T-helper 1 cell treated with Interleukin-12 subunit alpha and Interleukin-12 subunit beta and Interleukin-4 antibody, amounts not matched to agents 30 μg/mL and 1 μg/mL, for 36 hours (primary cell): ENCODE measurements around the gene DTX4.

Experiments used
- H3K27ac Mint-ChIP-seq: one replicate; pipeline ENCODE4 v1.8.0; 2021; ENCODE audit warnings: mild to moderate bottlenecking, mixed read lengths
- H3K27me3 Mint-ChIP-seq: one replicate; pipeline ENCODE4 v1.8.0; 2021; ENCODE audit warnings: low read depth, mixed read lengths
- H3K36me3 Mint-ChIP-seq: one replicate; pipeline ENCODE4 v1.8.0; 2021; ENCODE audit warnings: low read depth, mixed read lengths
- H3K4me1 Mint-ChIP-seq: one replicate; pipeline ENCODE4 v1.8.0; 2021; ENCODE audit warnings: low read depth, mixed read lengths
- H3K4me3 Mint-ChIP-seq: one replicate; pipeline ENCODE4 v1.8.0; 2021; ENCODE audit warnings: mild to moderate bottlenecking, moderate library complexity, mixed read lengths
- H3K9me3 Mint-ChIP-seq: one replicate; pipeline ENCODE4 v1.8.0; 2021; ENCODE audit warnings: mixed read lengths

The DTX4 gene

DNA sequence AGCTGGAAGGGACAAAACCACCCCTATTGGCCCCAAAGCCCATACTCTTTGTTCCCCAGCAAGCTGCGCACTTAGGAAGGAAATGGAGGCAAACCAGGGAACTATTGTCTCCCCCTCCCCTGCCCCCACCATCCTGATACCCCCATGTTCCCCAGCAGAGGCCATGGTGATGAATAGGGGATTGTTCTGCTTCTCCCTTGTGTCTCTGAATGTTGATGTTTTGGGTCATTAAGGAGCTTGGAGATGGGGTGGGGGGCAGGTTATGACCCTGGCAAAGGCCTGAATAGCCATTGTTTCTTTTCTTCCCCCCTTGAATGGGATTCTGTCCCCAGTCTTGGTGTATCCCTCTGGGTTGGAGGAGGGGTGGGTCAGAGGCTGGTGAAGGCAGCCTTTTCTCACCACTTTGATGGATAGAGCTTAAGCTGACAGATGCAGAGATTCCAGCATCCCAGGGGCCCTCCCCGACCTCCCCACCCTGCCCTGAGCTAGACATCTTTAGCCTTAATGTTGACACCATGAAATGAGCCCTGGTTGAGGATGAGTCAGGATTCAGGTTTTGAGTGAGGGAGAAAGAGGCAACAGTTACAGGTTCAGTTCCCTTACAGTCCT lies 8.3 kb downstream of the DTX4 start:
- no peak overlapping the region for H3K27ac Mint-ChIP-seq
- H3K4me3 Mint-ChIP-seq, result no peak overlapping the region
- H3K27me3 Mint-ChIP-seq, result peaks cover 34% of the 10 kb centered on the region
- H3K4me1 Mint-ChIP-seq, result no peaks in the 10 kb centered on the region
- no peaks in the 10 kb centered on the region for H3K36me3 Mint-ChIP-seq
- peaks cover 7% of the 10 kb centered on the region for H3K9me3 Mint-ChIP-seq

GRCh38 chr11:59180907-59181306 lies 9.0 kb downstream of the DTX4 start:
- peaks cover 29% of the 10 kb centered on the region for H3K27me3 Mint-ChIP-seq
- H3K4me3 Mint-ChIP-seq, result no peak overlapping the region
- H3K4me1 Mint-ChIP-seq, result no peaks in the 10 kb centered on the region
- H3K9me3 Mint-ChIP-seq, result peaks cover 7% of the 10 kb centered on the region
- no peaks in the 10 kb centered on the region for H3K36me3 Mint-ChIP-seq
- no peak overlapping the region for H3K27ac Mint-ChIP-seq

GRCh38 chr11:59181746-59182456 lies 10.0 kb downstream of the DTX4 start:
- H3K9me3 Mint-ChIP-seq, result peaks cover 7% of the 10 kb centered on the region
- H3K27ac Mint-ChIP-seq, result no peak overlapping the region
- H3K27me3 Mint-ChIP-seq, result peaks cover 26% of the 10 kb centered on the region
- H3K4me3 Mint-ChIP-seq, result no peak overlapping the region
- H3K4me1 Mint-ChIP-seq, result no peaks in the 10 kb centered on the region
- H3K36me3 Mint-ChIP-seq, result no peaks in the 10 kb centered on the region

DNA sequence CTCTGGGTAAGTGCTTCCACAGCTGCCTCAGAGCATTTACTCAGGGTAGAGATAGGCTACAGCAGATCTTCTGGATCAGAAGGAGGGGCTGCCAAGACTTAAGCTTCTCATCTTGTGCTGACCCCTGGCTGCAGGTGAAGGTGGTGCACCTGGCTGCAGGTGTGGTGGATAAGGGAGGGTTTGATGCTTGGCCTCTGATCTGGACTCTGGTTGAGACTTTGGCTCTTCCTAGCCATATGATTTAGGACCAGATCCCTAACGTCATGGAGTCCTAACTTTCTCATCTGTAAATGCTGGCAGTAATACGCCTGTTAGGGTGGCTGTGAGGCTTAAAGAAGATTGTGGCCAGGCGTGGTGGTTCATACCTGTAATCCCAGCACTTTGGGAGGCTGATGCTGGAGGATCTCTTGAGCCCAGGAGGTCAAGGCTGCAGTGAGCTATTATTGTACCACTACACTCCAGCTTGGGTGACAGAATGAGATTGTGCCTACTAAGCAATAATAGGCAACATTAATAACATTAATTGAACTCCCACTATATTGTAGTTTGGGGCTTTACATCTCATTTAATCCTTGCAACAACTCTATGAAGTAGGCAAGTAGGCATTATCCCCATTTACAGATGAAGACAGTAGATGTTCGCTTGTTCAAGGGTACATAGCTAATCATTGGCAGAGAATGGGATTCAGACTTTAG lies 10.7 kb downstream of the DTX4 start:
- Mint-ChIP-seq H3K27ac (no peak overlapping the region), H3K4me1 (no peaks in the 10 kb centered on the region), H3K4me3 (no peak overlapping the region), H3K36me3 (no peaks in the 10 kb centered on the region), H3K27me3 (peaks cover 19% of the 10 kb centered on the region), H3K9me3 (peaks cover 7% of the 10 kb centered on the region)

GRCh38 chr11:59183771-59184170 lies 11.8 kb downstream of the DTX4 start:
- Mint-ChIP-seq H3K36me3 (no peaks in the 10 kb centered on the region), H3K4me1 (no peaks in the 10 kb centered on the region), H3K27me3 (peaks cover 18% of the 10 kb centered on the region), H3K9me3 (peaks cover 7% of the 10 kb centered on the region), H3K4me3 (no peak overlapping the region), H3K27ac (no peak overlapping the region)

- H3K27me3 Mint-ChIP-seq, result peaks cover 11% of the 10 kb centered on the region
- no peak overlapping the region for H3K4me3 Mint-ChIP-seq
- no peak overlapping the region for H3K27ac Mint-ChIP-seq
- H3K36me3 Mint-ChIP-seq, result no peaks in the 10 kb centered on the region
- no peaks in the 10 kb centered on the region for H3K4me1 Mint-ChIP-seq
- H3K9me3 Mint-ChIP-seq, result peaks cover 1% of the 10 kb centered on the region
Measured at GRCh38 chr11:59184691-59185339, 12.9 kb downstream of the DTX4 start.

- H3K4me3 Mint-ChIP-seq, result no peak overlapping the region
- H3K36me3 Mint-ChIP-seq, result no peaks in the 10 kb centered on the region
- H3K4me1 Mint-ChIP-seq, result no peaks in the 10 kb centered on the region
- H3K9me3 Mint-ChIP-seq, result no peaks in the 10 kb centered on the region
- H3K27ac Mint-ChIP-seq, result no peak overlapping the region
- H3K27me3 Mint-ChIP-seq, result peaks cover 11% of the 10 kb centered on the region
Measured at GRCh38 chr11:59185386-59185945, 13.5 kb downstream of the DTX4 start.

- no peaks in the 10 kb centered on the region for H3K36me3 Mint-ChIP-seq
- H3K9me3 Mint-ChIP-seq, result no peaks in the 10 kb centered on the region
- no peak overlapping the region for H3K27ac Mint-ChIP-seq
Measured at GRCh38 chr11:59186130-59186594, 14.2 kb downstream of the DTX4 start.

GRCh38 chr11:59187035-59187434 lies 15.1 kb downstream of the DTX4 start:
- Mint-ChIP-seq H3K36me3 (no peaks in the 10 kb centered on the region), H3K27me3 (peaks cover 16% of the 10 kb centered on the region), H3K4me1 (no peaks in the 10 kb centered on the region), H3K9me3 (no peaks in the 10 kb centered on the region), H3K27ac (no peak overlapping the region), H3K4me3 (no peak overlapping the region)

More at GRCh38 chr11:59186130-59186594, 14.2 kb downstream of the DTX4 start:
- Mint-ChIP-seq H3K27me3 (peaks cover 15% of the 10 kb centered on the region), H3K4me1 (no peaks in the 10 kb centered on the region), H3K4me3 (no peak overlapping the region)

DNA sequence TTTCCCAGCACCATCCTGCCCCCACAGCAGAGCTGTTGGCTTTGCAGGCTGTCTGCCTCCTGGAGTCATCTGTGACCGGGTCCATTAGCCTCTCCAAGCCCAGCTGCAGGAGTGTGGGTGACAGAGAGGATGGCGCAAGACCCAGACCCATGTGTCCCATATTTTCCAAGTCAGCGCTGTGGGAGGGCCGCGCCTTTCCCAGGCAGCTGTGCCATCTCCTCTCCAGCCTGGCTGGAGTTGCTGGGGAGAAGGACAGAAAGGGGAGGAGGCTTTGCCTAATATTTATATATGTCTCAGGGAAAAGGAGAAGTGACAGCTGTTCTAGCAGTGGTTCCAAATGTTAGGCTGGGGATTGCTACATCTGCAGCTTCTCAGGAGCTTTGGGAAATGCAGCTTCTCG lies 15.7 kb downstream of the DTX4 start:
- no peaks in the 10 kb centered on the region for H3K4me1 Mint-ChIP-seq
- no peaks in the 10 kb centered on the region for H3K36me3 Mint-ChIP-seq
- H3K27me3 Mint-ChIP-seq, result peaks cover 16% of the 10 kb centered on the region
- H3K9me3 Mint-ChIP-seq, result no peaks in the 10 kb centered on the region
- no peak overlapping the region for H3K27ac Mint-ChIP-seq
- no peak overlapping the region for H3K4me3 Mint-ChIP-seq

DNA sequence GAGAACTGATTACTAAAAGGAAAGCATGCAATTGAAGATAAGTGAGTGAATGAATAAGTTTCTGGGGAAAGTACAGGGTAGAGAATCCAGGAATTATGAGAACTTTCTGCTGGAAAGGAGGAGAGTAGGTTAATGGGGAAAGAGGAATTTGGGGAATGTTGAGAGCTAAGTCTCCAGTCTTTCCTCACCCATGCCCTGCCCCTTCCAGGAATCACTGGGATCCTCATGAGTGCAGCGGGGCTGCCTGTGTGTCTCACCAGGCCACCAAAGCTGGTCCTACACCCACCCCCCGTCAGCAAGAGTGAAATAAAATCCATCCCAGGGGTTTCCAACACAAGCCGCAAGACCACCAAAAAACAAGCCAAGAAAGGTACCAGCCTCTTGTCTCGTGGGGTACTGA lies 17.0 kb downstream of the DTX4 start:
- peaks cover 16% of the 10 kb centered on the region for H3K27me3 Mint-ChIP-seq
- no peak overlapping the region for H3K4me3 Mint-ChIP-seq
- H3K36me3 Mint-ChIP-seq, result no peaks in the 10 kb centered on the region
- H3K4me1 Mint-ChIP-seq, result no peaks in the 10 kb centered on the region
- no peaks in the 10 kb centered on the region for H3K9me3 Mint-ChIP-seq
- no peak overlapping the region for H3K27ac Mint-ChIP-seq

DNA sequence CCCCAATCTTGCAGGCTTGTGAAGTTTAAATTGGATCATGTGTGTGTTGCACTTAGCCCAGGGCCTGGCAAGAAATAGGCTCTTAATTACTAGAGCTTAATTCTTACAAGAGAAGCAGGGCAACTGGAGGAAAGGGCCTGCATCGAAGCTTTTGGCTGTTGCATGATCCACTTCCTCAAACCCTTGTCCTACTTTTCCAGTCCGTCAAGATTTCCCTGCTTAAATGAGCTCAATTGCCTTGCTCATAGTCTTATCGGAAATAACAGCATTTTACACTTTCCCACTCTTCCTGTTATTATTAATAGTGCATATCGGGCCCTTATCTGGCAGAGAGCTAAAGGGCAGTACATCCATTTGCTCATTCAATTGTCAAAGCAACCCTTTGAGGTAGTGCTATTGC lies 18.1 kb downstream of the DTX4 start:
- H3K36me3 Mint-ChIP-seq, result no peaks in the 10 kb centered on the region
- peaks cover 12% of the 10 kb centered on the region for H3K27me3 Mint-ChIP-seq
- no peak overlapping the region for H3K4me3 Mint-ChIP-seq
- H3K9me3 Mint-ChIP-seq, result no peaks in the 10 kb centered on the region
- H3K4me1 Mint-ChIP-seq, result no peaks in the 10 kb centered on the region
- H3K27ac Mint-ChIP-seq, result no peak overlapping the region

- no peak overlapping the region for H3K4me3 Mint-ChIP-seq
- H3K4me1 Mint-ChIP-seq, result no peaks in the 10 kb centered on the region
- H3K27ac Mint-ChIP-seq, result no peak overlapping the region
- no peaks in the 10 kb centered on the region for H3K9me3 Mint-ChIP-seq
- H3K27me3 Mint-ChIP-seq, result peaks cover 10% of the 10 kb centered on the region
- no peaks in the 10 kb centered on the region for H3K36me3 Mint-ChIP-seq
Measured at GRCh38 chr11:59191095-59191494, 19.2 kb downstream of the DTX4 start.

- no peaks in the 10 kb centered on the region for H3K36me3 Mint-ChIP-seq
- peaks cover 10% of the 10 kb centered on the region for H3K27me3 Mint-ChIP-seq
- no peak overlapping the region for H3K4me3 Mint-ChIP-seq
- no peak overlapping the region for H3K27ac Mint-ChIP-seq
- no peaks in the 10 kb centered on the region for H3K9me3 Mint-ChIP-seq
- H3K4me1 Mint-ChIP-seq, result no peaks in the 10 kb centered on the region
Measured at GRCh38 chr11:59191890-59192289, 20.0 kb downstream of the DTX4 start.
